T-cell (primary cell): ENCODE measurements around the gene RPL32. TPM values are rescaled to one million over a fixed set of nuclear protein-coding genes. Genes with fewer than 3 reads are reported as not detected.
"Not testable (repeated sequence)": the region's sequence is repeated elsewhere in the genome, so short reads cannot be mapped to it uniquely, and the experiment has no call there.

Experiments used
- ATAC-seq, 4 experiments: fragments of 200-7000 bp in 3 of 4; fragments of 150-1000 bp in 1 of 4; cut with Tn5 transposase; replicated peaks in 1 of 4; 1 replicate in 3 of 4; 2 replicates in 1 of 4; pipeline ENCODE4 v1.10.0; 2021; ENCODE audit warnings: moderate library complexity in 3 of 4, mild to moderate bottlenecking in 2 of 4, moderate number of reproducible peaks in 1 of 4
- CTCF ChIA-PET, 2 donors: fragments of 300-600 bp; sonication (Branson Sonifier 250); formaldehyde crosslinking; loops; one replicate each; lab custom pipeline; 2022; ENCODE audit warnings: antibody characterized with exemption in 2 of 2; lab: Charles Lee
- POLR2A ChIA-PET, 2 donors: fragments of 300-600 bp; sonication (Branson Sonifier 250); formaldehyde crosslinking; loops; one replicate each; lab custom pipeline; 2022; ENCODE audit warnings: antibody characterized with exemption in 2 of 2; lab: Charles Lee
- DNase-seq, 35 experiments: peaks; one replicate each; pipeline versions ENCODE4 v3.0.0 to v3.0.0-alpha.2; 2013 to 2023
- H3K27ac ChIP-seq: one replicate; pipeline ENCODE4 v1.5.1; 2013; ENCODE audit warnings: low read length
- H3K27me3 ChIP-seq, 2 experiments: replicated peaks in 1 of 2; 1 replicate in 1 of 2; 2 replicates in 1 of 2; pipeline versions ENCODE4 v1.6.1 to v1.7.0; 2013; ENCODE audit warnings: low read length in 1 of 2, mixed read lengths in 1 of 2; ENCODE audit not compliant: control insufficient read depth in 2 of 2, insufficient read depth in 2 of 2; ENCODE audit errors: extremely low read depth in 1 of 2
- H3K36me3 ChIP-seq, 2 donors: 1 replicate in 1 of 2; 2 replicates in 1 of 2; pipeline versions ENCODE4 v1.6.1 to v1.7.0; 2013; ENCODE audit warnings: low read length in 1 of 2; ENCODE audit not compliant: control insufficient read depth in 2 of 2, insufficient read depth in 1 of 2; ENCODE audit errors: extremely low read depth in 1 of 2
- H3K4me1 ChIP-seq, 2 experiments: 1 replicate in 1 of 2; 2 replicates in 1 of 2; pipeline versions ENCODE4 v1.6.1 to v1.7.0; 2013; ENCODE audit warnings: low read length in 2 of 2, mixed read lengths in 1 of 2; ENCODE audit not compliant: insufficient read depth in 2 of 2, control insufficient read depth in 1 of 2; ENCODE audit errors: extremely low read depth in 1 of 2
- H3K4me3 ChIP-seq, 2 donors: 1 replicate in 1 of 2; 2 replicates in 1 of 2; pipeline versions ENCODE4 v1.5.1 to v1.7.0; 2013; ENCODE audit warnings: mild to moderate bottlenecking in 2 of 2, low read length in 1 of 2, moderate library complexity in 1 of 2; ENCODE audit not compliant: control insufficient read depth in 1 of 2; ENCODE audit errors: extremely low read depth in 1 of 2
- H3K9me3 ChIP-seq: 2 replicates; pipeline ENCODE4 v1.7.0; 2013
- H3K27ac Mint-ChIP-seq, 2 donors: one replicate each; pipeline ENCODE4 v1.8.0; 2020 to 2021; ENCODE audit warnings: mild to moderate bottlenecking in 2 of 2, mixed read lengths in 2 of 2
- H3K27me3 Mint-ChIP-seq, 2 donors: one replicate each; pipeline ENCODE4 v1.8.0; 2021 to 2022; ENCODE audit warnings: mixed read lengths in 2 of 2
- H3K36me3 Mint-ChIP-seq: one replicate; pipeline ENCODE4 v1.8.0; 2021; ENCODE audit warnings: mixed read lengths
- H3K4me1 Mint-ChIP-seq, 3 donors: one replicate each; pipeline ENCODE4 v1.8.0; 2020 to 2022; ENCODE audit warnings: mixed read lengths in 3 of 3, mild to moderate bottlenecking in 1 of 3
- H3K4me3 Mint-ChIP-seq, 3 donors: one replicate each; pipeline ENCODE4 v1.8.0; 2020 to 2022; ENCODE audit warnings: mild to moderate bottlenecking in 3 of 3, mixed read lengths in 3 of 3, moderate library complexity in 3 of 3
- H3K9me3 Mint-ChIP-seq, 3 donors: one replicate each; pipeline ENCODE4 v1.8.0; 2020 to 2022; ENCODE audit warnings: mixed read lengths in 3 of 3
- WGBS: methylation state at CpG from one replicate; pipeline ENCODE4 v1.1.5; 2013; ENCODE audit warnings: missing lambda C conversion rate; ENCODE audit not compliant: insufficient coverage; 5-methylcytosine and 5-hydroxymethylcytosine counted together
- total RNA-seq, 35 experiments: library from RNA in 6 of 35; stranded (reverse) in 6 of 35; fragments of 120-200 nt in 1 of 35; gene quantifications; one replicate each; pipeline versions ENCODE4 v1.2.1 to v1.2.4 and lab custom pipeline; 2013 to 2026

The RPL32 gene
- total RNA-seq, 5 donors from 2014 or later (not counting 1 experiment from before 2014, with no cell fraction given): 3,117 to 3,787 (median 3,363) TPM

GRCh38 chr3:12859840-12860239, 18.5 kb upstream of the RPL32 start:
- no peak overlapping the region for H3K27ac ChIP-seq
- H3K9me3 ChIP-seq: no peaks in the 10 kb centered on the region
- CTCF ChIA-PET: no interaction called here
- Mint-ChIP-seq H3K27ac (no peak overlapping the region), H3K27me3 (peaks cover 3 to 9% of the 10 kb centered on the region in 2 donors), H3K4me3 (no peak overlapping the region), H3K4me1 (no peaks in the 10 kb centered on the region), H3K36me3 (no peaks in the 10 kb centered on the region), H3K9me3 (peaks cover 0 to under 1% (median 0%) of the 10 kb centered on the region in 3 donors)
- no peaks in the 10 kb centered on the region for H3K36me3 ChIP-seq
- H3K27me3 ChIP-seq: peaks cover 0 to 24% of the 10 kb centered on the region in 2 experiments
- POLR2A ChIA-PET: no interaction called here
- no peak for ATAC-seq
- DNase-seq: no peak
- WGBS: 63% methylated on average over 1 of the region's 7 CpGs
- H3K4me1 ChIP-seq: no peaks in the 10 kb centered on the region
- no peak overlapping the region for H3K4me3 ChIP-seq

GRCh38 chr3:12856626-12857025, 15.3 kb upstream of the RPL32 start:
- ChIA-PET POLR2A (no interaction called here), CTCF (no interaction called here)
- no peak overlapping the region for H3K27ac Mint-ChIP-seq
- WGBS: 78% methylated on average over 3 of the region's 5 CpGs
- H3K27ac ChIP-seq: no peak overlapping the region
- H3K4me1 ChIP-seq: no peaks in the 10 kb centered on the region
- no peak overlapping the region for H3K4me3 Mint-ChIP-seq
- no peak for DNase-seq
- H3K27me3 Mint-ChIP-seq: peaks cover 3 to 20% of the 10 kb centered on the region in 2 donors
- H3K36me3 ChIP-seq: no peaks in the 10 kb centered on the region
- ATAC-seq: no peak
- no peaks in the 10 kb centered on the region for H3K9me3 ChIP-seq
- no peaks in the 10 kb centered on the region for H3K36me3 Mint-ChIP-seq
- H3K9me3 Mint-ChIP-seq: no peaks in the 10 kb centered on the region
- H3K27me3 ChIP-seq: peaks cover 0 to 23% of the 10 kb centered on the region in 2 experiments
- no peak overlapping the region for H3K4me3 ChIP-seq
- no peaks in the 10 kb centered on the region for H3K4me1 Mint-ChIP-seq

- no peaks in the 10 kb centered on the region for H3K36me3 Mint-ChIP-seq
- H3K4me1 Mint-ChIP-seq: no peaks in the 10 kb centered on the region
- H3K27ac Mint-ChIP-seq: no peak overlapping the region
- Histone ChIP-seq H3K9me3 (no peaks in the 10 kb centered on the region), H3K36me3 (no peaks in the 10 kb centered on the region), H3K27ac (no peak overlapping the region), H3K4me3 (no peak overlapping the region), H3K4me1 (no peaks in the 10 kb centered on the region), H3K27me3 (peaks cover 0 to 22% of the 10 kb centered on the region in 2 experiments)
- peaks cover 4 to 24% of the 10 kb centered on the region in 2 donors for H3K27me3 Mint-ChIP-seq
- no peak for DNase-seq
- CTCF ChIA-PET: no interaction called here
- POLR2A ChIA-PET: no interaction called here
- WGBS: 92% methylated on average over 2 of the region's 4 CpGs
- no peak overlapping the region for H3K4me3 Mint-ChIP-seq
- ATAC-seq: no peak
- no peaks in the 10 kb centered on the region for H3K9me3 Mint-ChIP-seq
Observed at GRCh38 chr3:12854565-12854964, 13.2 kb upstream of the RPL32 start.

- H3K27me3 Mint-ChIP-seq: peaks cover 3 to 24% of the 10 kb centered on the region in 2 donors
- H3K4me1 Mint-ChIP-seq, H3K36me3 ChIP-seq, H3K4me3 ChIP-seq, H3K27ac Mint-ChIP-seq, DNase-seq, H3K36me3 Mint-ChIP-seq, H3K4me3 Mint-ChIP-seq, CTCF ChIA-PET, H3K9me3 ChIP-seq, H3K27ac ChIP-seq, H3K4me1 ChIP-seq, H3K9me3 Mint-ChIP-seq, ATAC-seq: not testable (repeated sequence)
- peaks cover 0 to 22% of the 10 kb centered on the region in 2 experiments for H3K27me3 ChIP-seq
- POLR2A ChIA-PET: interaction anchor here in 1 of 2 donors (0.5 kb wide), 1 partner anchor 91 kb away, joined by 12 read pairs; no protein-coding TSS in a partner anchor
- WGBS: 63% methylated on average over 2 of the region's 2 CpGs
Observed at GRCh38 chr3:12853847-12854246, 12.5 kb upstream of the RPL32 start.

GRCh38 chr3:12852201-12852600, 10.8 kb upstream of the RPL32 start:
- H3K27ac ChIP-seq: no peak overlapping the region
- no peak for ATAC-seq
- WGBS: no CpG with 5 or more reads among the region's 3 CpGs
- no peaks in the 10 kb centered on the region for H3K36me3 ChIP-seq
- Mint-ChIP-seq H3K4me1 (no peaks in the 10 kb centered on the region), H3K4me3 (no peak overlapping the region), H3K27ac (no peak overlapping the region), H3K9me3 (no peaks in the 10 kb centered on the region), H3K27me3 (peaks cover 3 to 24% of the 10 kb centered on the region in 2 donors), H3K36me3 (no peaks in the 10 kb centered on the region)
- no peaks in the 10 kb centered on the region for H3K9me3 ChIP-seq
- ChIA-PET POLR2A (no interaction called here), CTCF (interaction anchor here (0.6 to 0.7 kb wide), 2 partner anchors 702 to 1026 kb away, joined by 3 to 9 read pairs; no protein-coding TSS in a partner anchor)
- H3K4me1 ChIP-seq: no peaks in the 10 kb centered on the region
- no peak overlapping the region for H3K4me3 ChIP-seq
- peaks cover 0 to 22% of the 10 kb centered on the region in 2 experiments for H3K27me3 ChIP-seq
- DNase-seq: no peak

- ATAC-seq (no peak), DNase-seq (no peak)
- H3K4me3 Mint-ChIP-seq: no peak overlapping the region
- POLR2A ChIA-PET: no interaction called here
- H3K9me3 ChIP-seq: no peaks in the 10 kb centered on the region
- no peak overlapping the region for H3K4me3 ChIP-seq
- H3K36me3 Mint-ChIP-seq: peaks cover 1% of the 10 kb centered on the region
- H3K4me1 ChIP-seq: peaks cover 0 to 9% of the 10 kb centered on the region in 2 experiments
- H3K27ac ChIP-seq: no peak overlapping the region
- CTCF ChIA-PET: no interaction called here
- H3K4me1 Mint-ChIP-seq: peaks cover 5 to 7% (median 6%) of the 10 kb centered on the region in 3 donors
- H3K27ac Mint-ChIP-seq: no peak overlapping the region
- H3K9me3 Mint-ChIP-seq: no peaks in the 10 kb centered on the region
- H3K27me3 Mint-ChIP-seq: peaks cover under 1 to 2% of the 10 kb centered on the region in 2 donors
- 50% methylated on average over 1 of the region's 1 CpG for WGBS
- no peaks in the 10 kb centered on the region for H3K36me3 ChIP-seq
- H3K27me3 ChIP-seq: peaks cover 0 to 4% of the 10 kb centered on the region in 2 experiments
Observed at GRCh38 chr3:12845811-12846210, 4.4 kb upstream of the RPL32 start.
